Thyroid gland (tissue), 4 donors: ENCODE measurements around the gene DPP10. TPM values are rescaled to one million over a fixed set of nuclear protein-coding genes. Genes with fewer than 3 reads are reported as not detected.

Source experiments
- DNase-seq, 2 donors: peaks; one replicate each; pipeline ENCODE4 v3.0.0-alpha.2; 2019
- H3K27ac ChIP-seq, 3 donors: fragments of 200-600 bp; sonication (generic); 1 replicate in 2 of 3; 2 replicates in 1 of 3; pipeline ENCODE4 v1.5.1; 2016 to 2019; ENCODE audit warnings: mild to moderate bottlenecking in 1 of 3, moderate library complexity in 1 of 3
- H3K27me3 ChIP-seq: fragments of 200-600 bp; sonication (generic); one replicate; pipeline ENCODE4 v1.5.1; 2019
- H3K36me3 ChIP-seq, 2 donors: fragments of 200-600 bp; sonication (generic); one replicate each; pipeline ENCODE4 v1.5.1; 2016 to 2019
- H3K4me1 ChIP-seq, 2 donors: fragments of 200-600 bp; sonication (generic); one replicate each; pipeline ENCODE4 v1.5.1; 2017 to 2019
- H3K4me3 ChIP-seq, 3 donors: fragments of 200-600 bp; sonication (generic); replicated peaks in 1 of 3; 1 replicate in 2 of 3; 2 replicates in 1 of 3; pipeline ENCODE4 v1.5.1; 2016; ENCODE audit warnings: mild to moderate bottlenecking in 1 of 3
- H3K9me3 ChIP-seq: fragments of 200-600 bp; sonication (generic); one replicate; pipeline ENCODE4 v1.5.1; 2017
- CTCF ChIP-seq, 6 experiments: fragments of 200-600 bp in 3 of 6; fragments of 450-650 bp in 3 of 6; sonication (generic) in 3 of 6; IDR thresholded peaks; one replicate each; pipeline ENCODE4 v1.5.1; 2016 to 2019; ENCODE audit warnings: antibody characterized with exemption in 6 of 6, mild to moderate bottlenecking in 2 of 6, inconsistent platforms in 1 of 6, moderate library complexity in 1 of 6
- POLR2A ChIP-seq, 2 donors: fragments of 450-650 bp; IDR thresholded peaks; one replicate each; pipeline ENCODE4 v1.6.1; 2017; ENCODE audit warnings: antibody characterized with exemption in 2 of 2, mild to moderate bottlenecking in 2 of 2, moderate library complexity in 1 of 2
- WGBS, 2 donors: methylation state at CpG; one replicate each; pipeline ENCODE4 v1.1.5; 2017; 5-methylcytosine and 5-hydroxymethylcytosine counted together
- intact Hi-C: fragments of 100-400 bp; cut with DNase I; formaldehyde crosslinking; loops from one replicate; pipeline ENCODE4 v1.15.1; 2023
- total RNA-seq, 4 donors: library from RNA; depleted of rRNA; stranded (reverse); fragments of >200 nt; gene quantifications; one replicate each; pipeline ENCODE4 v1.2.3, GENCODE V29; 2016

The DPP10 gene
- total RNA-seq, 4 donors from 2014 or later: 0.63 to 1.3 TPM; not detected in 2

- WGBS, 2 donors: 86 to 87% methylated on average over 4 of the region's 4 CpGs
These were observed 491.3 kb downstream of the DPP10 start for GRCh38 chr2:114933671-114934241.

GRCh38 chr2:114935031-114935430 is 492.6 kb downstream of the DPP10 start:
- DNase-seq: no peak
- H3K36me3 ChIP-seq: no peaks in the 10 kb centered on the region
- H3K9me3 ChIP-seq: no peaks in the 10 kb centered on the region
- no peaks in the 10 kb centered on the region for H3K4me1 ChIP-seq
- 76 to 84% methylated on average over 7 of the region's 7 CpGs for WGBS, 2 donors
- H3K4me3 ChIP-seq: no peak overlapping the region
- intact Hi-C loops: no loop called here
- H3K27me3 ChIP-seq: no peaks in the 10 kb centered on the region
- TF ChIP-seq CTCF (IDR thresholded peaks at IDR 0.05): no peak
- no peak for TF ChIP-seq POLR2A (IDR thresholded peaks at IDR 0.05)
- no peak overlapping the region for H3K27ac ChIP-seq

More at GRCh38 chr2:114933671-114934241, 491.3 kb downstream of the DPP10 start:
- H3K9me3 ChIP-seq: no peaks in the 10 kb centered on the region
- H3K27me3 ChIP-seq: no peaks in the 10 kb centered on the region
- H3K4me3 ChIP-seq: no peak overlapping the region
- no peak for DNase-seq
- no peak overlapping the region for H3K27ac ChIP-seq
- H3K36me3 ChIP-seq: no peaks in the 10 kb centered on the region
- intact Hi-C loops: no loop called here
- no peaks in the 10 kb centered on the region for H3K4me1 ChIP-seq
- no peak for TF ChIP-seq POLR2A (IDR thresholded peaks at IDR 0.05)
- TF ChIP-seq CTCF (IDR thresholded peaks at IDR 0.05): no peak

- 77 to 89% methylated on average over 9 of the region's 9 CpGs for WGBS, 2 donors
- intact Hi-C loops: no loop called here
- Histone ChIP-seq H3K36me3 (no peaks in the 10 kb centered on the region), H3K9me3 (no peaks in the 10 kb centered on the region), H3K27me3 (no peaks in the 10 kb centered on the region), H3K4me3 (no peak overlapping the region), H3K27ac (no peak overlapping the region), H3K4me1 (no peaks in the 10 kb centered on the region)
- no peak for TF ChIP-seq POLR2A (IDR thresholded peaks at IDR 0.05)
- DNase-seq: no peak
These were observed 495.0 kb downstream of the DPP10 start for GRCh38 chr2:114937366-114937930.

- no peaks in the 10 kb centered on the region for H3K27me3 ChIP-seq
- DNase-seq: no peak
- no peaks in the 10 kb centered on the region for H3K9me3 ChIP-seq
- 83 to 88% methylated on average over 3 of the region's 3 CpGs for WGBS, 2 donors
- no peak for TF ChIP-seq POLR2A (IDR thresholded peaks at IDR 0.05)
- TF ChIP-seq CTCF (IDR thresholded peaks at IDR 0.05): no peak
- intact Hi-C loops: no loop called here
- no peak overlapping the region for H3K27ac ChIP-seq
- H3K4me3 ChIP-seq: no peak overlapping the region
- no peaks in the 10 kb centered on the region for H3K4me1 ChIP-seq
- no peaks in the 10 kb centered on the region for H3K36me3 ChIP-seq
These were observed 498.5 kb downstream of the DPP10 start for GRCh38 chr2:114940785-114941458.

GRCh38 chr2:114949228-114949804 is 506.9 kb downstream of the DPP10 start:
- no peak for TF ChIP-seq CTCF (IDR thresholded peaks at IDR 0.05)
- no peak for TF ChIP-seq POLR2A (IDR thresholded peaks at IDR 0.05)
- no peaks in the 10 kb centered on the region for H3K27me3 ChIP-seq
- intact Hi-C loops: no loop called here
- H3K4me3 ChIP-seq: no peak overlapping the region
- H3K27ac ChIP-seq: no peak overlapping the region
- H3K9me3 ChIP-seq: no peaks in the 10 kb centered on the region
- WGBS, 2 donors: 50 to 63% methylated on average over 2 of the region's 2 CpGs
- no peaks in the 10 kb centered on the region for H3K36me3 ChIP-seq
- no peaks in the 10 kb centered on the region for H3K4me1 ChIP-seq
- no peak for DNase-seq
